NT2/D1 (cell line): Measurements from ENCODE around the gene MAP3K5.

Experiments used
- SUZ12 ChIP-seq: IDR thresholded peaks from 2 replicates; pipeline ENCODE4 v1.6.1; 2011; ENCODE audit not compliant: insufficient read length, insufficient read depth; ENCODE audit errors: extremely low read depth
- YY1 ChIP-seq: IDR thresholded peaks from 2 replicates; pipeline ENCODE4 v1.6.1; 2011; ENCODE audit not compliant: insufficient read length, insufficient read depth
- ZNF274 ChIP-seq: IDR thresholded peaks from 2 replicates; pipeline ENCODE4 v1.6.1; 2011; ENCODE audit warnings: mild to moderate bottlenecking, low read depth, low read length

- TF ChIP-seq ZNF274 (no peak), YY1 (no peak), SUZ12 (no peak)
These were observed 245.9 kb downstream of the MAP3K5 start for GRCh38 chr6:136546331-136546730.
